RPMI8226 (cell line): ENCODE data around the gene MAGI1.

Source experiments
- DNase-seq: peaks from one replicate; pipeline ENCODE4 v3.0.0-alpha.2; 2015

Gene MAGI1

GRCh38 chr3:65828706-65829105, 210.0 kb downstream of the MAGI1 start:
- DNase-seq = no peak

- no peak for DNase-seq
These were observed 211.6 kb downstream of the MAGI1 start for GRCh38 chr3:65827076-65827475.

GRCh38 chr3:65824166-65824565, 214.6 kb downstream of the MAGI1 start:
- DNase-seq = no peak

GRCh38 chr3:65820600-65820999, 218.1 kb downstream of the MAGI1 start:
- no peak for DNase-seq

GRCh38 chr3:65819896-65820295, 218.8 kb downstream of the MAGI1 start:
- DNase-seq = no peak

- no peak for DNase-seq
These were observed 221.1 kb downstream of the MAGI1 start for GRCh38 chr3:65817553-65818126.

- DNase-seq = no peak
These were observed 222.5 kb downstream of the MAGI1 start for GRCh38 chr3:65816208-65816607.

GRCh38 chr3:65814845-65815578, 223.7 kb downstream of the MAGI1 start:
- DNase-seq = no peak

GRCh38 chr3:65811892-65812291, 226.8 kb downstream of the MAGI1 start:
- no peak for DNase-seq

- no peak for DNase-seq
These were observed 227.5 kb downstream of the MAGI1 start for GRCh38 chr3:65811086-65811761.

- no peak for DNase-seq
These were observed 228.4 kb downstream of the MAGI1 start for GRCh38 chr3:65810302-65810701.

- DNase-seq = no peak
These were observed 229.0 kb downstream of the MAGI1 start for GRCh38 chr3:65809641-65810150.

GRCh38 chr3:65808824-65809223, 229.9 kb downstream of the MAGI1 start:
- no peak for DNase-seq

- DNase-seq = no peak
These were observed 230.3 kb downstream of the MAGI1 start for GRCh38 chr3:65808407-65808806.

GRCh38 chr3:65807225-65807624, 231.5 kb downstream of the MAGI1 start:
- DNase-seq = no peak

- DNase-seq = no peak
These were observed 232.1 kb downstream of the MAGI1 start for GRCh38 chr3:65806600-65806999.

- no peak for DNase-seq
These were observed 242.0 kb downstream of the MAGI1 start for GRCh38 chr3:65796676-65797075.

GRCh38 chr3:65795166-65795565, 243.6 kb downstream of the MAGI1 start:
- DNase-seq = no peak

GRCh38 chr3:65793495-65794200, 245.1 kb downstream of the MAGI1 start:
- no peak for DNase-seq

GRCh38 chr3:65788461-65788860, 250.3 kb downstream of the MAGI1 start:
- DNase-seq = no peak

GRCh38 chr3:65787827-65788226, 250.9 kb downstream of the MAGI1 start:
- DNase-seq = no peak

GRCh38 chr3:65787340-65787739, 251.4 kb downstream of the MAGI1 start:
- DNase-seq = no peak

- DNase-seq = no peak
These were observed 251.8 kb downstream of the MAGI1 start for GRCh38 chr3:65786890-65787289.
